ENCODE data around the gene BRD9. TPM values are rescaled to one million over a fixed set of nuclear protein-coding genes. Genes with fewer than 3 reads are reported as not detected.
"Not testable (repeated sequence)": the region's sequence is repeated elsewhere in the genome, so short reads cannot be mapped to it uniquely, and the experiment has no call there.

The BRD9 gene
- total RNA-seq (10 to 100 TPM; 25.1 to 41.3 (median 34.0) TPM), polyA plus RNA-seq (17.1 TPM)
- long read RNA-seq, donor 1, transcript BRD9-202 (16 exons, 2,156 nt) = major isoform, 22 of 46 reads
- long read RNA-seq, donor 1, partial matches to known transcripts = 4 of 46 reads
- long read RNA-seq, donor 1, other reads (novel, unspliced or antisense) = 18 of 46 reads
- long read RNA-seq, donor 2, transcript BRD9-202 (16 exons, 2,156 nt) = major isoform, 10 of 29 reads
- long read RNA-seq, donor 2, partial matches to known transcripts = 1 of 29 reads
- long read RNA-seq, donor 2, other reads (novel, unspliced or antisense) = 17 of 29 reads
- long read RNA-seq, donor 3, transcript BRD9-202 (16 exons, 2,156 nt) = major isoform, 13 of 27 reads
- long read RNA-seq, donor 3, partial matches to known transcripts = 5 of 27 reads
- long read RNA-seq, donor 3, other reads (novel, unspliced or antisense) = 9 of 27 reads
- long read RNA-seq, donor 4, transcript BRD9-202 (16 exons, 2,156 nt) = major isoform, 13 of 23 reads
- long read RNA-seq, donor 4, partial matches to known transcripts = 2 of 23 reads
- long read RNA-seq, donor 4, other reads (novel, unspliced or antisense) = 8 of 23 reads

DNA sequence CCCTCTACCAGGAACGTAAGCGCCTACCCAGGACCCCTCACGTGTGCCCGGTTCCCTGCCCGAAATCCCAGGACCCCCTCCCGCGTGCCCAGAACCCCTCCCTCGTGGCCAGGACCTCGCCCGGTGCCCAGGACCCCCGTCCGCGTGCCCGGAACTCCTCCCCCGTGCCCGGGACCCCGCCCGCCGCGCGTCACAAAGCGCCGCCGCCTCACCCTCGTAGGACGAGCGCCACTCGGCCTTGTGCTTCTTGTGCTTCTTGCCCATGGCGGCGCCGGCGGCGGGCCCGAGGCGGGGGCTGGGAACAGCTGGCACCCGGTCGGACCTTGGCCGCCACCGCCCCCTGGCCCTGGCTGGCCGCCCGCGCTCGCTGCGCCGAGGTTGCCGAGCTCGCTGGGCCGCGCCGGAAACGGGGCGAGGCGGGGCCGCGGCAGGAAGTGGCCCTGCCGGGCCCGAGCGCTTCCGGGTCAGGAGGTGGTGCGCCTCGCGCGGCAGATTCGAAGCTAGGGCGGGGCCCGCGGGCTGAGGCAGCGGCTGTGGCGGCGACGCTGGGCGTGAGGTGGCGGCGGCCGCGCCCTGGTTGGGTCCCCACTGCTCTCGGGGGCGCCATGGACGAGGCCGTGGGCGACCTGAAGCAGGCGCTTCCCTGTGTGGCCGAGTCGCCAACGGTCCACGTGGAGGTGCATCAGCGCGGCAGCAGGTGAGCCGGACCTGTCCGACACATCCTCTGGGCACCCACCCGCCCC, at the start of gene BRD9, which contains the start of gene TRIP13:
Gene BRD9 (minus strand): TSS at position 408 of the 743 bp plus-strand sequence. CDS start 144 bp downstream, at position 264.
Gene TRIP13 (plus strand): TSS at position 491 of the 743 bp plus-strand sequence. CDS start 115 bp downstream, at position 606.
- intact Hi-C loops (cut with DNase I) = no loop called here
- no peaks in the 10 kb centered on the region for H3K9me3 ChIP-seq (ENCODE audit: control insufficient read depth, low read length)
- H3K4me1 ChIP-seq (ENCODE audit: control insufficient read depth, insufficient read depth, low read length) = peaks cover 6% of the 10 kb centered on the region
- peak within 1 kb of the TSS; percentile 54 for H3K27ac ChIP-seq (ENCODE audit: low read length)
- ATAC-seq = peak; percentile 94 to 96
- peak; percentile 87 to 95 (median 94) for DNase-seq
- WGBS = under 1% methylated on average over 91 of the region's 91 CpGs
- H3K4me3 ChIP-seq (ENCODE audit: low read length) = peak within 1 kb of the TSS; percentile 80
- H3K27me3 ChIP-seq (ENCODE audit: control insufficient read depth, insufficient read depth) = no peaks in the 10 kb centered on the region

- 88% methylated on average over 2 of the region's 2 CpGs for WGBS
- ATAC-seq = not testable (repeated sequence)
These were observed 48.1 kb upstream of the BRD9 start for GRCh38 chr5:940741-941140.

GRCh38 chr5:939368-939767, 46.8 kb upstream of the BRD9 start:
- Histone ChIP-seq H3K4me3 (ENCODE audit: low read length) (no peak overlapping the region), H3K4me1 (ENCODE audit: control insufficient read depth, insufficient read depth, low read length) (no peaks in the 10 kb centered on the region), H3K9me3 (ENCODE audit: control insufficient read depth, low read length) (no peaks in the 10 kb centered on the region), H3K27me3 (ENCODE audit: control insufficient read depth, insufficient read depth) (no peaks in the 10 kb centered on the region), H3K27ac (ENCODE audit: low read length) (no peak overlapping the region)
- intact Hi-C loops (cut with DNase I) = no loop called here
- WGBS = 85% methylated on average over 7 of the region's 7 CpGs
- DNase-seq (no peak), ATAC-seq (no peak)

More at GRCh38 chr5:940741-941140, 48.1 kb upstream of the BRD9 start:
- H3K4me1 ChIP-seq (ENCODE audit: control insufficient read depth, insufficient read depth, low read length); DNase-seq; H3K9me3 ChIP-seq (ENCODE audit: control insufficient read depth, low read length); H3K4me3 ChIP-seq (ENCODE audit: low read length); H3K27me3 ChIP-seq (ENCODE audit: control insufficient read depth, insufficient read depth); H3K27ac ChIP-seq (ENCODE audit: low read length); intact Hi-C loops (cut with DNase I): not testable (repeated sequence)

GRCh38 chr5:937151-937924, 44.7 kb upstream of the BRD9 start:
- H3K27me3 ChIP-seq (ENCODE audit: control insufficient read depth, insufficient read depth) = no peaks in the 10 kb centered on the region
- H3K9me3 ChIP-seq (ENCODE audit: control insufficient read depth, low read length) = no peaks in the 10 kb centered on the region
- 82% methylated on average over 14 of the region's 14 CpGs for WGBS
- H3K4me1 ChIP-seq (ENCODE audit: control insufficient read depth, insufficient read depth, low read length) = peaks cover under 1% of the 10 kb centered on the region
- H3K4me3 ChIP-seq (ENCODE audit: low read length) = no peak overlapping the region
- intact Hi-C loops (cut with DNase I) = no loop called here
- DNase-seq = peak in 1 of 3 donors; percentile 36
- ATAC-seq = no peak
- no peak overlapping the region for H3K27ac ChIP-seq (ENCODE audit: low read length)

DNA sequence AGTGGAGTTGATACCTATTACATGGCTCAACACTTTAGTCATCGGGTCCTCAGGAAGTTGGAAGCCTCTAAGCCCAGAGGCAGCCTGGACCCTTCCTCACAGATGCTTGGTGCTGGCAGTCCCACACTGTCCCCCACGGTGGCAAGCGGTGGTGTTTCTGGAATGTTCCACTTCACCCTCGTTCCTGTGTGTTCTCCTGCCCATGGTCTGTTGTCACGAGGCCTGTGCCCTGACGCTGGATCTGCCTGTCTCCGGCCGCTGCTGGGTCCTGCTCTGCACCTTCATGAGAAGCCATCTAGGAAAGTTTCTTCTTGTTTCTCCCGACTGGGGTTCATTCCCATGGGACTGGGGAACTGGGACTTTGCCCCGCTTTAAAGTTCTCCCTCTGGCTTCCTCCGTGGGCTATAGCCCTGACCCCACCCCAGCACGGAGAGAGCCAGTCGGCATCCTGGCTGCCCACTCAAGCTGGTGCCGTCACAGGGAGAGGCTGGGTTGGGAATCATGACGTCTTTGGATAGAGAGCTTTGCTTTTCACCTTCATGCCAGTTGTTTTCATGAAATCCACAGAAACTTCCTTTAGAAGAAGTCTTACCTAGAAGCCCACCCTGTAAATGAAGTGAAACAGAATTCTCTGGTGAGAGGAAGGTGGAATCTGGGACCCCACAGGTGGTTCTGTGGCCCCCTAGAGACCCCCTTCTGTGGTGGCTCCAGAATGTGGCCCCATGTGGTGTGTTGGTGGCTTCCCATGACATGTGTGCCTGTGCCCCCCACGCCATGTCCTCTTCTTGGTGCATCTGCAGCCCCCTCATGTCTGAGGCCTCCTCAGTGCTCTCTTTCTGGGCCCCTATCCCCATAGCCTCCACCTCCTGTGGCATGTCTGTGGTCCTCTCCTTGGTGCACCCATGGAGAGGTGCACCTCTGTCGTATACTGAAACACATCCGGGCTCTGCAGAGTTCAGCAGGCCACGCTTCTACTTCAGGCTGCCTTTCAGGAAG, 43.8 kb upstream of the BRD9 start:
- no peaks in the 10 kb centered on the region for H3K27me3 ChIP-seq (ENCODE audit: control insufficient read depth, insufficient read depth)
- ATAC-seq (no peak), DNase-seq (peak in 1 of 3 donors; percentile 29)
- WGBS = 85% methylated on average over 19 of the region's 19 CpGs
- intact Hi-C loops (cut with DNase I) = no loop called here
- no peak overlapping the region for H3K4me3 ChIP-seq (ENCODE audit: low read length)
- H3K4me1 ChIP-seq (ENCODE audit: control insufficient read depth, insufficient read depth, low read length) = peaks cover 2% of the 10 kb centered on the region
- H3K27ac ChIP-seq (ENCODE audit: low read length) = no peak overlapping the region
- H3K9me3 ChIP-seq (ENCODE audit: control insufficient read depth, low read length) = no peaks in the 10 kb centered on the region

DNA sequence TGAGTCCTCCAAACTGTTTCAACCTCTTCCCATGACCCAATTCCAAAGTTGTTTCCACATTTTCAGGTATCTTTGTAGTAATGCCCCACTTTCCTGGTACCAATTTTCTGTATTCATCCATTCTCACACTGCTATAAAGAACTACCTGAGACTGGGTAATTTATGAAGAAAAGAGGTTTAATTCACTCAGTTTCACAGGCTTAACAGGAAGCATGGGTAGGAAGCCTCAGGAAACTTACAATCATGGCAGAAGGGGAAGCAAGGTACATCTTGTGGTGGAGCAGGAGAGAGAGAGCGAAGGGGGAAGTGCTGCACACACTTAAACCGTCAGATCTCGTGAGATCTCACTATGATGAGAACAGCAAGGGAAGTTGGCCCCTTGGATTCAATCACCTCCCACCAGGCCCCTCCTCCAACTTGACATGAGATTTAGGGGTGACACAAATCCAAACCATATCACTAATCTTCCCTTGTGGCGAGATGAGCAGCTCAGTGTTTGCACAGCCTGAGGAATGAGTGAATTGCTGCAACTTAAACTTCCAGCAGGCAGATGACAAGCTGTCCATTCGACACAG, 43.0 kb upstream of the BRD9 start:
- 81% methylated on average over 5 of the region's 5 CpGs for WGBS
- no peaks in the 10 kb centered on the region for H3K27me3 ChIP-seq (ENCODE audit: control insufficient read depth, insufficient read depth)
- intact Hi-C loops (cut with DNase I) = no loop called here
- H3K9me3 ChIP-seq (ENCODE audit: control insufficient read depth, low read length) = peaks cover 1% of the 10 kb centered on the region
- no peak overlapping the region for H3K27ac ChIP-seq (ENCODE audit: low read length)
- DNase-seq (no peak), ATAC-seq (no peak)
- no peak overlapping the region for H3K4me3 ChIP-seq (ENCODE audit: low read length)
- H3K4me1 ChIP-seq (ENCODE audit: control insufficient read depth, insufficient read depth, low read length) = peaks cover 2% of the 10 kb centered on the region

DNA sequence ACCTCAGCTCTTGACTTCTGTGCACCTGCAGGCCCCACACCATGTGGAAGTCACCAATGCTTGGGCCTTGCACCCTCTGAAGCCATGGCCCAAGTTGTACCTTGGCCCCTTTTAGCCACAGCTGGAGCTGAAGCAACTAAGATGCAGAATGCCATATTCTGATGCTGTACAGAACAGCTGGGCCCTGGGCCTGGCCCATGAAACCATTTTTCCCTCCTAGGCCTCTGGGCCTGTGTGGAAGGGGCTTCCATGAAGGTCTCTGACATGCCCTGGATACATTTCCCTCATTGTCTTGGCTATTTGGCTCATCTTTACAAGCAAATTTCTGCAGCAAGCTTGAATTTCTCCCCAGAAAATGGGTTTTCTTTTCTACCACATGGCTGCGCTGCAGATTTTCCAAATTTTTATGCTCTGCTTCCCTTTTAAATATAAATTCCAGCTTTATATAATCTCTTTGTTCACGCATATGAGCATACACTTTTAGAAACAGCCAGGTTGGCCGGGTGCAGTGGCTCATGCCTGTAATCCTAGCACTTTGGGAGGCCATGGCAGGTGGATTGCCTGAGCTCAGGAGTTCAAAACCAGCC, 41.9 kb upstream of the BRD9 start:
- DNase-seq; H3K9me3 ChIP-seq (ENCODE audit: control insufficient read depth, low read length); H3K27ac ChIP-seq (ENCODE audit: low read length); ATAC-seq; intact Hi-C loops (cut with DNase I); H3K4me3 ChIP-seq (ENCODE audit: low read length); H3K4me1 ChIP-seq (ENCODE audit: control insufficient read depth, insufficient read depth, low read length); H3K27me3 ChIP-seq (ENCODE audit: control insufficient read depth, insufficient read depth): not testable (repeated sequence)
- 83% methylated on average over 3 of the region's 3 CpGs for WGBS

GRCh38 chr5:933951-934350, 41.4 kb upstream of the BRD9 start:
- ATAC-seq; H3K9me3 ChIP-seq (ENCODE audit: control insufficient read depth, low read length); DNase-seq; H3K4me3 ChIP-seq (ENCODE audit: low read length); H3K4me1 ChIP-seq (ENCODE audit: control insufficient read depth, insufficient read depth, low read length); intact Hi-C loops (cut with DNase I); H3K27ac ChIP-seq (ENCODE audit: low read length); H3K27me3 ChIP-seq (ENCODE audit: control insufficient read depth, insufficient read depth): not testable (repeated sequence)

GRCh38 chr5:933251-933861, 40.8 kb upstream of the BRD9 start:
- no peak overlapping the region for H3K4me3 ChIP-seq (ENCODE audit: low read length)
- 66% methylated on average over 3 of the region's 3 CpGs for WGBS
- DNase-seq = no peak
- H3K4me1 ChIP-seq (ENCODE audit: control insufficient read depth, insufficient read depth, low read length) = peaks cover 2% of the 10 kb centered on the region
- peak overlapping the region; percentile 59 for H3K27ac ChIP-seq (ENCODE audit: low read length)
- H3K9me3 ChIP-seq (ENCODE audit: control insufficient read depth, low read length) = peaks cover 2% of the 10 kb centered on the region
- peak; percentile 39 to 47 for ATAC-seq
- intact Hi-C loops (cut with DNase I) = no loop called here
- no peaks in the 10 kb centered on the region for H3K27me3 ChIP-seq (ENCODE audit: control insufficient read depth, insufficient read depth)

Measured in right cardiac atrium (tissue), 5 donors.